ENCODE measurements around the gene AMMECR1.

DNA sequence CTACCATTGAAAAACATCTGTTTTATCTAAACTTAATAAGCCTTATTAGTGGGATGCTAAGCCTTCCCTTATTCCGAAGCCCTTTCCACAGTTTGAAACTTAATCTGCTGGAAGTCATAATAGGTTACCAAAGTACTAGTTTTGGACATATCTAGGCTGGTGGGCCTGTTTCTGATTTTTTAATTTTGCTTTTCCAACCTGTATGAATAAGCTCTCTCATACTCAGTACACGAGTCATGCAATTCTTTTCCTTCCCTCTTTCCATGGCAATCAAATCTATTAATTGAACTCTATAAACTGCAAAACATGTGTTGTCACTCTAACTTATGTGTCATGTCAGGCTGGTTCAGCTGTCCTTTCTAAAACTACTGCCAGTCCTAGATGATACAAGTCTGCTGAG lies 91.0 kb downstream of the AMMECR1 start:
- TF ChIP-seq RCOR1 (IDR thresholded peaks at IDR 0.05; ENCODE audit: insufficient replicate concordance, low read length) = no peak
- TF ChIP-seq CTCF (conservative IDR thresholded peaks at IDR 0.05; ENCODE audit: low read depth, low read length) = no peak
- no peak for TF ChIP-seq CEBPB (IDR thresholded peaks at IDR 0.05; ENCODE audit: low read depth, low read length)
- no peak for TF ChIP-seq SMC3 (IDR thresholded peaks at IDR 0.05; ENCODE audit: low read depth, low read length)
